Measurements from ENCODE around the gene C6orf132.

- TF ChIP-seq EZH2phosphoT487 (IDR thresholded peaks at IDR 0.05; ENCODE audit: insufficient read depth, low read depth) (no peak), EZH2 (IDR thresholded peaks at IDR 0.05; ENCODE audit: insufficient read depth, poor library complexity, severe bottlenecking) (no peak)
Observed at GRCh38 chr6:42068173-42068572, 74.2 kb downstream of the C6orf132 start.

Data from GM23248 (cell line).